Ishikawa (cell line): ENCODE measurements around the gene INSYN2B.

Experiments
- CEBPB ChIP-seq: IDR thresholded peaks from 2 replicates; pipeline ENCODE4 v1.6.1; 2012
- CREB1 ChIP-seq: IDR thresholded peaks from 2 replicates; pipeline ENCODE4 v1.6.1; 2012; ENCODE audit warnings: low read depth
- EGR1 ChIP-seq: IDR thresholded peaks from 2 replicates; pipeline ENCODE4 v1.6.1; 2012
- EP300 ChIP-seq: IDR thresholded peaks from 2 replicates; pipeline ENCODE4 v1.6.1; 2012; ENCODE audit warnings: borderline replicate concordance
- FOXM1 ChIP-seq: IDR thresholded peaks from 2 replicates; pipeline ENCODE4 v1.6.1; 2012; ENCODE audit warnings: low read depth, borderline replicate concordance
- NFIC ChIP-seq: IDR thresholded peaks from 2 replicates; pipeline ENCODE4 v1.6.1; 2012
- RAD21 ChIP-seq: IDR thresholded peaks from 2 replicates; pipeline ENCODE4 v1.6.1; 2012; ENCODE audit warnings: low read depth
- TAF1 ChIP-seq: IDR thresholded peaks from 2 replicates; pipeline ENCODE4 v1.6.1; 2012; ENCODE audit warnings: low read depth, mild to moderate bottlenecking
- TEAD4 ChIP-seq: IDR thresholded peaks from 2 replicates; pipeline ENCODE4 v1.6.1; 2012
- YY1 ChIP-seq: IDR thresholded peaks from 2 replicates; pipeline ENCODE4 v1.6.1; 2012; ENCODE audit warnings: low read depth
- TF ChIP-seq, protein P1 (sequence below): IDR thresholded peaks from 2 replicates; pipeline ENCODE4 v1.6.1; 2012
- TF ChIP-seq, protein P2 (sequence below): IDR thresholded peaks from 2 replicates; pipeline ENCODE4 v1.6.1; 2012; ENCODE audit warnings: low read depth, mild to moderate bottlenecking

DNA sequence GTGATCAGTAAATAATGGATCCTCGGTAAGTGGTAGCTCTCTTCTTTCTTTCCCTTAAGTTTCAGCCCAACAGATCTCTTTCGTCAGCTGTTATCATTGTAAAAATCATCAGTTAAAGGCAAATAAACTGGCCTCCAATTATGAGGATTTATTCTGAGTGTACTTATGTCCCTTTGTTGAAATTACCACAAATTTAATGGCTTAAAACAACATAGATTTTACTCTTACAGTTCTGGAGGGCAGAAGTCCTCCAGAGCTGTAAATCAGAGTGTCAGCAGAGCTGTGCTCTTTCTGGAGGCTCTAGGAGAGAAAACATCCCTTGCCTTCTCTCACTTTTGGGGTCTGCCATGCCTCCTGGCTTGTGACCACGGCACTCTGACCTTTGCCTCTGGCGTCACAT is 104.6 kb downstream of the INSYN2B start:
- TF ChIP-seq YY1 (no peak), TEAD4 (no peak), EP300 (no peak), RAD21 (no peak), TAF1 (no peak), CREB1 (no peak), NFIC (no peak), FOXM1 (no peak), CEBPB (no peak), EGR1 (no peak)
- TF ChIP-seq, protein P1, sequence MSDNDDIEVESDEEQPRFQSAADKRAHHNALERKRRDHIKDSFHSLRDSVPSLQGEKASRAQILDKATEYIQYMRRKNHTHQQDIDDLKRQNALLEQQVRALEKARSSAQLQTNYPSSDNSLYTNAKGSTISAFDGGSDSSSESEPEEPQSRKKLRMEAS: no peak
- TF ChIP-seq, protein P2, sequence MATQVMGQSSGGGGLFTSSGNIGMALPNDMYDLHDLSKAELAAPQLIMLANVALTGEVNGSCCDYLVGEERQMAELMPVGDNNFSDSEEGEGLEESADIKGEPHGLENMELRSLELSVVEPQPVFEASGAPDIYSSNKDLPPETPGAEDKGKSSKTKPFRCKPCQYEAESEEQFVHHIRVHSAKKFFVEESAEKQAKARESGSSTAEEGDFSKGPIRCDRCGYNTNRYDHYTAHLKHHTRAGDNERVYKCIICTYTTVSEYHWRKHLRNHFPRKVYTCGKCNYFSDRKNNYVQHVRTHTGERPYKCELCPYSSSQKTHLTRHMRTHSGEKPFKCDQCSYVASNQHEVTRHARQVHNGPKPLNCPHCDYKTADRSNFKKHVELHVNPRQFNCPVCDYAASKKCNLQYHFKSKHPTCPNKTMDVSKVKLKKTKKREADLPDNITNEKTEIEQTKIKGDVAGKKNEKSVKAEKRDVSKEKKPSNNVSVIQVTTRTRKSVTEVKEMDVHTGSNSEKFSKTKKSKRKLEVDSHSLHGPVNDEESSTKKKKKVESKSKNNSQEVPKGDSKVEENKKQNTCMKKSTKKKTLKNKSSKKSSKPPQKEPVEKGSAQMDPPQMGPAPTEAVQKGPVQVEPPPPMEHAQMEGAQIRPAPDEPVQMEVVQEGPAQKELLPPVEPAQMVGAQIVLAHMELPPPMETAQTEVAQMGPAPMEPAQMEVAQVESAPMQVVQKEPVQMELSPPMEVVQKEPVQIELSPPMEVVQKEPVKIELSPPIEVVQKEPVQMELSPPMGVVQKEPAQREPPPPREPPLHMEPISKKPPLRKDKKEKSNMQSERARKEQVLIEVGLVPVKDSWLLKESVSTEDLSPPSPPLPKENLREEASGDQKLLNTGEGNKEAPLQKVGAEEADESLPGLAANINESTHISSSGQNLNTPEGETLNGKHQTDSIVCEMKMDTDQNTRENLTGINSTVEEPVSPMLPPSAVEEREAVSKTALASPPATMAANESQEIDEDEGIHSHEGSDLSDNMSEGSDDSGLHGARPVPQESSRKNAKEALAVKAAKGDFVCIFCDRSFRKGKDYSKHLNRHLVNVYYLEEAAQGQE: no peak
